ENCODE measurements around the gene TMEM92. TPM values are rescaled to one million over a fixed set of nuclear protein-coding genes. Genes with fewer than 3 reads are reported as not detected.

TMEM92 gene
- total RNA-seq, 2 experiments from 2014 or later, result not detected

- CTCF ChIA-PET, result no interaction called here
- POLR2A ChIA-PET, result no interaction called here
- Mint-ChIP-seq H3K27me3 (no peaks in the 10 kb centered on the region), H3K4me3 (no peak overlapping the region), H3K27ac (no peak overlapping the region), H3K36me3 (ENCODE audit: low read depth) (no peaks in the 10 kb centered on the region), H3K9me3 (no peaks in the 10 kb centered on the region), H3K4me1 (ENCODE audit: low read depth) (peaks cover 2% of the 10 kb centered on the region)
- no peak for DNase-seq
- no peak for TF ChIP-seq CTCF (IDR thresholded peaks at IDR 0.05)
- intact Hi-C loops (cut with micrococcal nuclease), result no loop called here
- ATAC-seq, result no peak
These were observed 51.6 kb downstream of the TMEM92 start for GRCh38 chr17:50325906-50326305.

DNA sequence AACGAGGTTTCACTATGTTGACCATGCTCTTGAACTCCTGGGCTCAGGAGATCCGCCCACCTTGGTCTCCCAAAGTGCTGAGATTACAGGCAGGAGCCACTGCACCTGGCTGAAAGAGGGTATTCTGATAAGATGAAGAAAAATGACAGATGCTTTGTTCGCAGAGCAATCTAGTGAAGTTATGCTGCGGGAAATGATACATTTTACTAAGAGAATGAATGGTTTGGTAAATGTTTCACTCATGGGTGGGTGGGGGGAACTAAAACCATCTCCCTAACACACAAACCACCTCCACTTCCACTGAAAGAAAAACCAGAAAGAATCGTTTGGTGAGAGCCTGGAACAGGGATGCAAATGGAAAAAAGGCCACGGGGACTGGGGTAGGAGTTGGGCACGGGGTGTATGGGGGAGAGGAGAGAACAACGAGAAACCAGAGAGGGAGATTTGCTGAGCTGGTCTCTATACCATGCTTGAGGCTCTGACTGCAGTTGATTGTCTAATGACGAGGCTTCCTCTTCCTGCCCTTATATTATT, 52.6 kb downstream of the TMEM92 start:
- no peak for TF ChIP-seq CTCF (IDR thresholded peaks at IDR 0.05)
- Mint-ChIP-seq H3K27ac (no peak overlapping the region), H3K4me1 (ENCODE audit: low read depth) (peaks cover 4% of the 10 kb centered on the region), H3K27me3 (no peaks in the 10 kb centered on the region), H3K9me3 (no peaks in the 10 kb centered on the region), H3K36me3 (ENCODE audit: low read depth) (no peaks in the 10 kb centered on the region), H3K4me3 (no peak overlapping the region)
- no peak for ATAC-seq
- no peak for DNase-seq
- ChIA-PET POLR2A (interaction anchor here (0.8 to 1.0 kb wide), 2 partner anchors 21 to 22 kb away, joined by 3 to 4 read pairs; no protein-coding TSS in a partner anchor), CTCF (no interaction called here)
- intact Hi-C loops (cut with micrococcal nuclease), result no loop called here

DNA sequence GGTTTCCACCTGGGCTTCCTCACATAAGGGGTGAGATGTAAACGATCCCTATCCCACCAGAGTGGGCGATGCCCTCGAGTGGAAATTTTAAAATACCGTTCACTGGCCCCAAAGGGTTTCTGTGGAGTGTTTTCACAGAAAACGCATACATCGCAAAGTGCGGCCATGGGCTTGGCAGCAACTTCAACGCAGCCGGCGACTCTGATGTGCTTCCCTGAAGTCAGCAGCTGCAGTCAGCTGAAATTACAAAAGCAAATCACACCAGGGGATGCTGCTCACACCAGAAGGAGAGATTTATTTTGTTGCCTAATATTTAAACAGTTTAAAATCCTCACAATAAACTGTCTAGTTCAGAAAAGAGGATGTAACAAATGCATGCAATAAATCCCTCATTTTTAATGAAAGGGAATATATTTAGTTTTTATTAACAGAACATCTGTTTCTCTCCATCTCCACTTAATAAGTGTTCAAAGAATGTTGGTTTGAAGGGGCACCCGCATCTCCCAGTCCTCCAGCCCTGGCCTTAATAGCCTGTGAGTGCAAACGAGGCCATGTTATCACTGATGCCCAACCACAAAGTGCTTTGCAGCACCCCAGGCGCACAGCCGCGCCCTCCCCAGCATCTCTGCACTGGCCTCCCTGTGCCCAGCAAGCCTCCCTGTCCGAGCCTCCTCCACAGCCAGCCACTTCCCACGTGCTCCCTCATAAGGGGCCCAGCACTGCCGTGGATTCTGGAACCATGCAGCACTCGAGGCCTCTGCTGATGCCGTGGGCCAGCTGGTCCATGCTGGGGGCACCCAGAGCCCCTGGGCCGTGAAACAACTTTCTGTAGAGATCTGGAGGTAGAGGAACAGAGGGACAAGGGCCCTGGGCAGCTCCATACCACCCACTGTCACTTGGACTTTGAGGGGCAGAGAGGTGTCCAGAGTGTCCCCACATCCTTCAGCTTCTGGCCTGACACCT, 54.4 kb downstream of the TMEM92 start:
- no peak for ATAC-seq
- intact Hi-C loops (cut with micrococcal nuclease), result no loop called here
- Mint-ChIP-seq H3K27me3 (peaks cover 2% of the 10 kb centered on the region), H3K27ac (no peak overlapping the region), H3K4me3 (no peak overlapping the region), H3K9me3 (no peaks in the 10 kb centered on the region), H3K4me1 (ENCODE audit: low read depth) (peaks cover 7% of the 10 kb centered on the region), H3K36me3 (ENCODE audit: low read depth) (no peaks in the 10 kb centered on the region)
- no peak for TF ChIP-seq CTCF (IDR thresholded peaks at IDR 0.05)
- DNase-seq, result no peak
- ChIA-PET POLR2A (no interaction called here), CTCF (no interaction called here)

DNA sequence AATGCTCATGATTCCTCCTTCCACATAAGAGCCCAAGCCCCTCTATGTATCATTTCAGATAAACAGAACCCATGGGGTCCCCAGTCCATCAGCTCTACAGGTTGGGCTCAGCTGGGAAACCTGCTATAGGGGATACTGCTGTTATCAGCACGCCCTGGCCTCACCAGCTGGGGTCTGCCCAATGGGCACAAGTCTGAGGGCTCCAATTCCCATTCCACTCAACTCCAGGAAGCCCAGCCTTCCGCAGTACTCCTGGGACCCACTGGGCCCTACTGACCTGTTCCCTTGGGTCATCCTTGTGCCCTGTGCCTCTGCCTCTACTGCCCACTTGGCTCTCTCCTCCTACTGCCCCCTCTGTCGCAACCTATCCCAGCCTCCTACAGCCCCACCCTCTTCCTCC, 55.5 kb downstream of the TMEM92 start:
- intact Hi-C loops (cut with micrococcal nuclease), result no loop called here
- ATAC-seq (no peak), DNase-seq (no peak)
- peaks cover 2% of the 10 kb centered on the region for H3K27me3 Mint-ChIP-seq
- no peak for TF ChIP-seq CTCF (IDR thresholded peaks at IDR 0.05)
- ChIA-PET CTCF (interaction anchor here (1.3 kb wide), 1 partner anchor 236 kb away, joined by 4 read pairs; no protein-coding TSS in a partner anchor), POLR2A (no interaction called here)
- no peaks in the 10 kb centered on the region for H3K36me3 Mint-ChIP-seq (ENCODE audit: low read depth)
- H3K27ac Mint-ChIP-seq, result no peak overlapping the region
- H3K4me1 Mint-ChIP-seq (ENCODE audit: low read depth), result peaks cover 11% of the 10 kb centered on the region
- no peak overlapping the region for H3K4me3 Mint-ChIP-seq
- no peaks in the 10 kb centered on the region for H3K9me3 Mint-ChIP-seq

- Mint-ChIP-seq H3K4me3 (no peak overlapping the region), H3K27ac (no peak overlapping the region), H3K36me3 (ENCODE audit: low read depth) (no peaks in the 10 kb centered on the region), H3K9me3 (no peaks in the 10 kb centered on the region), H3K4me1 (ENCODE audit: low read depth) (peaks cover 11% of the 10 kb centered on the region), H3K27me3 (peaks cover 2% of the 10 kb centered on the region)
- TF ChIP-seq CTCF (IDR thresholded peaks at IDR 0.05), result no peak
- ChIA-PET POLR2A (no interaction called here), CTCF (interaction anchor here (1.3 kb wide), 1 partner anchor 236 kb away, joined by 4 read pairs; no protein-coding TSS in a partner anchor)
- intact Hi-C loops (cut with micrococcal nuclease), result no loop called here
- no peak for ATAC-seq
- no peak for DNase-seq
These were observed 56.0 kb downstream of the TMEM92 start for GRCh38 chr17:50330151-50330775.

Data from activated CD8-positive, alpha-beta T cell treated with anti-CD3 and anti-CD28 coated beads for 36 hours (primary cell).